GM21619 (cell line): ENCODE measurements around the gene GYG1.

Source experiments
- ATAC-seq: cut with Tn5 transposase; IDR thresholded peaks from one replicate; pipeline ENCODE4 v1.9.1; 2021; ENCODE audit not compliant: unreplicated experiment

GYG1 gene

DNA sequence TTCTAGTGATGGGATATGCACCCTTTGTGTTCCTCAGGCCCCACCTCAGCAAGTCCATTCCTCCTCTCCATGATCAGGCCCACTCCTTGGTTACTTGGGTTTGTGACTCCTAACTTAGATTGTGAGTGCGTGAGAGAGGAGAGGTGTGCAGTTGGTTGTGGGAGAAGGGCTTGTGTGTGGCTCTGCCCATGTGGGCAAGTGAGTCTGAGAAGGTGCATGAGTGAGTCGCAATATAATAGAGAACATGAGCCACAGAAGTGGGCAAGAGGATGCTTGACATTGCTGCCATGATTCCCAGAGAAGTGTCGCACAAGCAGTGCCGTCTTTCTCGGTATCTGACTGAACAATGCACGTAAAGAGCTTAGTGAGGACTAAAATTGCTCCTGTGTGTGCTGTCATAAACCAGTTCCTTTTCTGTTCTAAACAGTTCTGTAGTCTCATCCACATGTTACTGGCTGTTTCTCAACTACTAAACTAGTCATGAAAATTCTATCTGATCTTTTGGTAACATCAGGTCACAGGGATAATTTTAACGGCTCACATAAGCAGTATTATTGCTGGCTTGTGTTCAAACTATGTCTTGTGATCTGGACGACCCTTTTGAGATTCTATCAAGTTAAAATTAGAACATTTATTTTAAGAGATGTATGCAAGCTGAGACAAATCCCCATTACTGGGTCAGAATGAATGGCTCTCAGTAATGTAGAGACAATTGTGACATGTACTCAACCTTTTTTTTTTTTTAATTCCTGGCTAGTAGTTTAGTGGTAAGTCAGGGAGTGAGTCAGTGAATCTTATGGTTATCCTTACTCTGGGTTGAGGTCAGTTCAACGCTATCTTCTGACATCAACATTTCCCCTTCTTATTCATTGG is 25.6 kb downstream of the GYG1 start:
- ATAC-seq = no peak

DNA sequence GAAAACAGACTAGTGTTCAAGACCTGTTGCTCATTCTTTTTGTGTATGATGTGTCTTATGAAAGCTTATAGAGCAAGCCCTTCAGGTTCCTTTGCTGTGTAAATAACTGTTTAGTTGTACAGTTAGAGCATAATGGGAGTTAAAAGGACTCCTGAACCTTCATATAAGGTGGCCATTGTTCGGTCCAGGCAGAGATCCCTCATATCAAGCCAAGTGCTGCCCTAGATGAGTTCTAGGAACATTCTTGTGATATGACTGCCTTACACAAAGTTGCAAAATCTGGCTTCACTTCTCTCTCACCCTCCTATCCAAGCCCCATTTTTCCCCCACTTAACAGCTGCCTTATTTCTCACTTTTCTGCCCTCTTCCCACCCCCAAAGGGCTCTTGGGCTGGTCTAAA is 26.9 kb downstream of the GYG1 start:
- no peak for ATAC-seq

DNA sequence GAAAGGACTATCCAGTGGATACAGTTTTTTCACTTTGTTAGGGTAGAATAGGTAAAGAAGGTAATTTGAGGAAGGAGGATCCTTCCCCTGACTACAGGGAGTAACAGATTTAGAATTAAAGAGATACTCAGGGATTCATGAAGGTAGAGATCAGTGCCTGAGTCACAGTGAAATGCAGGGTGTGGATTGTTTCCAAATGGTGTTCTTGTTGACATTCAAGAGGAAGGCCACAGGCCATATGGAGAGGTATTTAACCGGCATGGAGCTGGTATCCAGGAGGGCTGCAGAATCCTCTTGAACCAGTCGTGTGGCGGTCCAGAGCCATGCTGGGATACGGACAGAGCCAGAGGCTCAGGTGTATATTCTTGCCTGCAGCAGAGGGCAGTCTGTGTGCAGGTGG is 28.2 kb downstream of the GYG1 start:
- ATAC-seq = no peak

DNA sequence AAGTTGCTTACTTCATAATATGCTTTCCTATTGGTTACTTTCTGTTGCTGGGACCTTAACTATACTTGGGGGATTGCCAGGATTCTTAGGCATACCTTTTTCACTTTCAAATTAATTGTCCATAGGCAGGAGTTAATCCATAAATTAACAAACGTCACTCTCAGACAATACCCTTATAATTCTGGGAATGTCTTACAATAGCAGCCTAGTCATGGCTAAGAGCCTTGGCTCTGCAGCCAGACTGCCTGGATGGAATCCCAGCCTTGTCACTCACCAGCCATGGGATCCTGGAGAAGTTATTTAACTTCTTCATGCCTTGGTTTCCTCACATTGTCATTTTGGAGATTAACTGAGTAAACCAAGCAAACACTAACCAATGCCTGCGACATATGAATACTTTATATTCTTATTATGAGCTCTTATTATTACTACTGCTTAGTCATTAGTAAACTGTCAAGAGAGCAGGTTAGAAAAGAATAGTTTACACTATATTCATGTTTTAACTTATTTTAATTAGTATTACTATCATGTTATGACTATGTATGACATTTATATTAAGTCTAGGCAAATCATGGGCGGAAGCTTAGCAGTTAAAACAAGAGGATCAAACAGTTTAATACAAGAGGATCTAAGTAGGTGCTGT is 29.0 kb downstream of the GYG1 start:
- ATAC-seq = no peak

DNA sequence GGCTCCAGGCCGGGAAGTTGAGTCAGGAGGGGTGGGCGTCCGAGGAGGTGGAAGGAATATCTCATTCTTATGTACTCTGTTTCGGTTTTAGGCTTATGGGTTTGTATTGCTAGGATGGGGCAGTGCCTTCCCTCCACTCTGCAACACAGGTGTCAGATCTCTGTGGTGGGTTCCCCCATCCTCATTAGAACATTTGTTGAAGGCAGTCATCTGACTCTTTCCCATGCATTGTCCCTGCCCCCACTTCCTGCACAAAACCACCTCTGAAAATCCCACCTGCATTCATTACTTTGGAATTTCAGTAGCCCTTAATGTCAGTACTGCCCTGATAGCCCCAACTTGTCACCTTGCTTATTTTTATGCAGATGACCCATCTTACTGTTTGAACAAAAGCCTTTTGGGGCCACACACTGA is 29.5 kb downstream of the GYG1 start:
- no peak for ATAC-seq

DNA sequence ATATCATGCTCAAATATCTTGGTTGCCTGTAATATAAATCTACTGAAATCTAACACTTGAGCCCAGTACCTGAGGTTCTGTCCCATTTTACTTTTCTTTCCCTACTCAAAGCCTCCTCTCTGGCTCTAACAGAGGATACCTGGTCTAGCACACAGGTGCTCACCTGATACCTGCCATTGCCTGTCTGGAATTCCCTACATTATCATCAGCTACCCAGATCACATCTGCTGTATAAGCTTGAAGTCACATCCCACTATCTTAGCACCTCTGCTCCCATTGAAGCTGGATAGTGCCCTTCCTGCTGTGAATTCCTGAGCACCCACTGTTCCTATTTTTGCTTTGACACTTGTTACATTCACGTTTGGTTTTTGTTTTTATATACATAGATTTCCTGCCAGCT is 30.5 kb downstream of the GYG1 start:
- no peak for ATAC-seq

DNA sequence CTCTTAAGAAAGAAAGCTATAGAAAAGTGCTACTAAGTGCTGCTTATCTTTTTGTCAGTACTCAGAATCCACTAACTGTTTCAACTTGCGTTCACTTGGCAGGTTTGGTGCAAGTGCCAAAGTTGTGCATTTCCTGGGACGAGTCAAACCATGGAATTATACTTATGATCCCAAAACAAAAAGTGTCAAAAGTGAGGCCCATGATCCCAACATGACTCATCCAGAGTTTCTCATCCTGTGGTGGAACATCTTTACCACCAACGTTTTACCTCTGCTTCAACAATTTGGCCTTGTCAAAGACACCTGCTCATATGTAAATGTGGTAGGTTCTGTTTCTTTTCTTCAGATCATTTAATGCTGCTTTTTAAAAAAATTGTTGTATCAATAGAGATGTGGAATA is 32.6 kb downstream of the GYG1 start:
- no peak for ATAC-seq

DNA sequence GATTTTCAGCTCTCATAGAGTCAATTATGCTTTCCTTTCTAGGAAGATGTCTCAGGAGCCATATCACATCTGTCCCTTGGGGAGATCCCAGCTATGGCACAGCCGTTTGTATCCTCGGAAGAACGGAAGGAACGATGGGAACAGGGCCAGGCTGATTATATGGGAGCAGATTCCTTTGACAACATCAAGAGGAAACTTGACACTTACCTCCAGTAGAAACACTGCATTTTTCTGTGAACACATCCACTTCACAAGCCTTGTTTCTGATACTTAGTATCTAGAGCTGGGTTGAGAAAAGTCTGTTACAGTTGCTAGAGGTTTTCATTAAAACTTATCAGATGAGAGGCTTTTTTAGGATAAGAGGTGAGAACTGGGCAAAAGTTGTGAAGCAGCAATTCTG is 35.4 kb downstream of the GYG1 start:
- no peak for ATAC-seq

DNA sequence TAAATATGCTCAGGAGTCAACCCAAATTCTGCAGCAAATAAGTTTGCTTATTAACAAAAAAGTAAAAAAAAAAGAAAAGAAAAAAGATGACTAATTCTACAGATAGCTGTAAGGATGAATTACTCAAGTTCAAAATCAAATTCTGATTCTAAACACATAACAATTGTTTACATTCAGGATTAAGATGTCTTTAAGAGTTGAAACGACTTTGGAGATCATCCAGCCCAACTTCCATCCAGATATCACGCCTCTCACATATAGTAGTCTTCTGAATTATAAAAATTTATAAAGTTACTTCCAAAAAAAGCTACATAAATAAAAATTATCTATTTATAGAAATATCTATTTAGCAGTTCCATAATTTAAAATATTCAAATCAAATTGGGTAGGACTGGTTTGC is 39.8 kb downstream of the GYG1 start:
- ATAC-seq = no peak

DNA sequence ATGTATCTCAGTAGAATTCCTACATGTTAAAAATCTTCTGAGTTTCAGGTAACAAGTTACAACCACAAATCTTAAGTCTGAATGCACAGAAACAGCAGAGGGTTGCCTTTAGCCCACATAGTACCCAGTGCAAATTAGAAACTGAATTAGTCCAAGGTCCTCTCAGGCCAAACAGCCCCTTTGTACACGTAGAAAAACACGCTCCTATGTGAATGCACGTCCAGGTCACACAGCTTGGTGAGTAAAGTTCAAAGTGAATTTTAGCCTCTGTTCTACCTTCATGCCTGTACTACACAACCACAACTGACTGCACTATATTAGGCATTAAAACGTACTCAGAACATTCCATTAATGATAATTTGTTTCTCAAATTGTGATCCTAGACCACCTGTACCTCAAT is 46.3 kb downstream of the GYG1 start:
- ATAC-seq = no peak

DNA sequence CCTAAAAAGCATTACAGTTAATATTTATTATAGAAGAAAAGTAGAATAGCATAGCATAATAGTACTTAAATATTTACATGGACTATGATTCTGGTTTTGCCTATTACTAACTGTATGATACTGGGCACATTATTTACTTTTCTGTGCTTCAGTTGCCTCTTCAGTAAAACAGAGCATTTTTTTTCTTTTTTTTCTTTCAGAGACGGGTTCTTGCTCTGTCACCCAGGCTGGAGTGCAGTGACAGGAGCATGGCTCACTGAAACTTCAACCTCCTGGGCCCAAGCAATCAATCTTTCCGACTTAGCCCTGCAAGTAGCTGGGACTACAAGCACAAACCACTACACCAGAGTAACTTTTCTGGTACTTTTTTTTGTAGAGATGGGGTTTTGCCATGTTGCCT is 47.0 kb downstream of the GYG1 start:
- ATAC-seq = no peak

DNA sequence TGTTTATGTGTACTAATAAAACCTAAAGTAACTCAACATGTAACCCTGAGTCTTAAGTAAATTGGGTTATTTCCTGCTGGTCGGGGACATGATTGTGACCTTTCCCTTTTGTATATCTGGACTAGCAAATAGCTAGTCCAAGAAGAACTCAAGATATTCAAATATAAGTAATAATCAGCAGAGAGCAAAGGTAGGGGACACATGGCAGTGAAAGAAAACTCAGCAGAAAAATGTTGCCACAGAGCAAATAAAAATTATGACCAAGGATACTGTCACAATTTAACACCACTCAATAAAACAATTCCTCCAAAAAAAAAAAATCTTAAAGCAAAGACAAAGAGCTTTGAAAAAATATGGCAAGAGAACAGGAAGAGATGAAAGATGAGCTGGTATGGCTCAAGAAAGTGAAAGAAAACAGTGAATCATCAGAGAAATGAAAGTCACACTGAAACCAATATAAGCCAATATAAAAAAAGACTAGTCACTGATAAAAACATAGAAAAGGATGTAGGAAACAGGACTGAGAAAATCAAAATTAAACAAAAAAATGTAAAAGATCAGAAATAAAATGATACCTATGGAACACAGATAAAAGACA is 51.5 kb downstream of the GYG1 start:
- peak; percentile 87 for ATAC-seq

DNA sequence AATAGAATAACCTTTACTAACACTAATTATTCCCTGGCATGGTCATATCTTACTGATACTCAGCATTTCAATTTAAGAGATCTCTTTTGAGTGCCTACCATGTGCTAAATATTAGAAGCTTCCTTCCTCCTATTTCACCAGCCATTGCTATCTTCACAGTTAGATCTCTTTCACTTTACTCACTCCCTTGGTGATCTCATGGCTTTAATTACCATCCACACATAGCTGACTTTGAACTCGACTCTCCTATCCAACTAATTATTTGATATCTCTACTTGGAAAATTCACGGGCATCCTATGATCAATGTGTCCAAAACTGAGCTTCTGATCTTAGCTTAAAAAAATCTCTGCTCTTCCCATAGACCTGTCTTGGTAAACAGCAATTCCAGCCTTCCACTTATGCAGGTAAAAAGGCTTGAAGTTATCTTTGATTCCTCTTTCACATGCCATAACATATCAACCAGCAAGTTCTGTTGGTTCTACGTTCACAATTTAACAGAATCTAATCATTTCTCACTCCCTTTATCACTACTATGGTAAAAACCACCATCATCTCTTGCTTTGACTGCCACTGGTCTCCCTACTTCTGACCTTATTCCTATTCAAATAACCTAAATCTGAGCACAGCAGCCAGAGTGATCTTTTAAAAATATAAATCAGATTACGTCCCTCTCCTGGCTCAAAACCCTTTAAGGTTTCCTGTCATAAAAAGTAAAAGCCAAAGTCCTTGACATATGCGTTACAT is 53.2 kb downstream of the GYG1 start:
- no peak for ATAC-seq

DNA sequence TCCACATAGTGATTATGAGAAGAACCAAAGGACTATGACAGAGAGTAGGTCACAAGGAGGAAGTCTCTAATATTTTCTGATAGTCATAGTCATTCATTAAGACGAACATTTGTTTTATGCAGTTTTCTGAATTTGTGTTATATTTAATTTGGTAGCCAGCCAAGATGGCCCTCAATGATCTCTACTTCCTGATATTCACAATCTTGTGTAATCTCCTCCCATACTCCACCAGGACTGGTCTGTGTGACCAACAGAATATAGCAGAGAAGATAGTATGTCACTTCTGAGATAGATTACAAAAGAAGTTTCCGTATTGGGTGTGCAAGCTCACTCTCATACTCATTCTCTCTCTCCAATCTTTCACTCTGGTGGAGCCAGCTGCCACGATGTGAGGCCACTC is 64.2 kb downstream of the GYG1 start:
- ATAC-seq = no peak

DNA sequence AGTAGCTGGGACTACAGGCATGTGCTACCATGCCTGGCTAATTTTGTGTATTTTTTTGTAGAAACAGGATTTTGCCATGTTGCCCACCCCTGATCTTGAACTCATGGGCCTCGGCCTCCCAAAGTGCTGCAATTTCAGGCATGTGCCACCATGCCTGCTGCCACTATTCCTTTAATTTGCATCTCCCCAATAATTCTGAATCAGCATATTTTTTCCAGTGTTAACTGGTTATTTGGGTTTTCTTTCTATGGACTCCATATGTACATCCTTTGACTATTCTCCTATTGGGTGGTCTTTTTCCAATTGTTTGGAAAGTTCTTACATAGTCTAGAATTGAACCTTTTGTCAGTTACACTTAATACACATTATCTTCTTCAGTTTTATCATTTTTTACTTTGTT is 66.9 kb downstream of the GYG1 start:
- no peak for ATAC-seq

DNA sequence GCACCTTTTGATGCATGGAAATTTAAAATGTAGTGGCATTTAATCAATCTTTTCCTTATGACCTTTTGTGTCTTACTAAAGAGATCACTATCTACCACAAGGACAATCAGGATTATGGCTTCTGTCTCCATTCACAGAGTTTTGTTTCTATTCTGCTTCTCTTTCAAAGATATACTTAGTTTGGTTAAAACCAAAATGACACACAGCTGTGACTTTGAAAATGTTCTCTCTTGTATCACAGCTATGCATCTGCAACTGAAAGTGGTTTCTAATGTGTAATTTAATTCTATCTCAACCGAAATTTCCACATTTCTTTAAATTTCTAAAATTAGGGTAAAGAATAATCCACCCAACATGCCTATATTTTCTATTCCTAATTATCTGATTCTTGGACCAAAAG is 67.3 kb downstream of the GYG1 start:
- ATAC-seq = no peak

DNA sequence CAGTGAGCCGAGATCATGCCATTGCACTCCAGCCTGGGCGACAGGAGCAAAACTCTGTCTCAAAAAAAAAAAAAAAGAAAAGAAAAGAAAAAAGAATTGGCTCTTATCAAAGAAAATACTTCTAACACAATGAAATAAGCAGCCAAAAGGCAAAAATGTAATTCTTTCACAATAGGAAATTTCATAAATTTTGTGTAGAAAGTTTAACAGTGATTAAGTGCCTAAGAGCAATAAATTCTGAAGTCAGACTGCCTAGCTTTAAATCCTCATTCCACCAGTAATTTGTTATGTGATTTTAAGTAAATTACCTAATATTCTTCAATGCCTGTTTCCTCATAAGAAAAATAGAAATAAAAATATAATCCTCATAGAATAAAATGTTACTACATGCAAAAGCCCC is 70.4 kb downstream of the GYG1 start:
- ATAC-seq = no peak

DNA sequence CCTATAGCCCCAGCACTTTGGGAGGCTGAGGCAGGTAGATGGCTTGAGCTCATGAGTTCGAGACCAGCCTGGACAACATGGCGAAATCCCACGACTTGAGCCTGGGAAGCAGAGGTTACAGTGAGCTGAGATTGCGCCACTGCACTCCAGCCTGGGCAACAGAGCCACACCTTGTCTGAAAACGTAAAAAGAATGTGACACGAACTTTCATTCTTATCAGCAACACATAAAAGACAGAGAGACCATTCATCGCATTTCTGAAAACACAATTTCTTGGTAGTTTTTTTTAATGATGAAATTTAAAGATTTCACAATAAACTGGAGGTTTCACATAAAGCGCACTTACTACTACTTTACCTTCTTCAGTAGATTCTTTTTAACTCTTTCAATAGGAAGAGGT is 76.5 kb downstream of the GYG1 start:
- ATAC-seq = no peak
